Lung (tissue), 12 donors: ENCODE data around the gene RNU6-9. TPM values are rescaled to one million over a fixed set of nuclear protein-coding genes. Genes with fewer than 3 reads are reported as not detected.

ENCODE experiments used
- ATAC-seq: fragments of 200-7000 bp; cut with Tn5 transposase; one replicate; pipeline ENCODE4 v1.9.1; 2020; ENCODE audit warnings: moderate number of reproducible peaks; ENCODE audit not compliant: insufficient read depth, low FRiP score
- DNase-seq, 3 donors: peaks; one replicate each; pipeline ENCODE4 v3.0.0-alpha.2; 2013 to 2017
- H3K27ac ChIP-seq, 2 donors: one replicate each; pipeline ENCODE4 v1.5.1; 2013; ENCODE audit warnings: mild to moderate bottlenecking in 2 of 2, moderate library complexity in 2 of 2, control low read depth in 1 of 2, inconsistent platforms in 1 of 2, low read depth in 1 of 2, low read length in 1 of 2
- H3K27me3 ChIP-seq, 3 donors: one replicate each; pipeline ENCODE4 v1.5.1; 2013; ENCODE audit warnings: low read length in 2 of 3; ENCODE audit not compliant: control insufficient read depth in 3 of 3, insufficient read depth in 3 of 3
- H3K36me3 ChIP-seq, 4 donors: one replicate each; pipeline ENCODE4 v1.5.1; 2013; ENCODE audit warnings: low read length in 4 of 4, mild to moderate bottlenecking in 1 of 4, moderate library complexity in 1 of 4; ENCODE audit not compliant: control insufficient read depth in 4 of 4, insufficient read depth in 4 of 4
- H3K4me1 ChIP-seq, 5 donors: one replicate each; pipeline ENCODE4 v1.5.1; 2013; ENCODE audit warnings: low read length in 5 of 5, mild to moderate bottlenecking in 2 of 5, moderate library complexity in 1 of 5; ENCODE audit not compliant: control insufficient read depth in 5 of 5, insufficient read depth in 5 of 5
- H3K4me3 ChIP-seq: one replicate; pipeline ENCODE4 v1.5.1; 2013; ENCODE audit warnings: mild to moderate bottlenecking, control low read depth, moderate library complexity
- H3K9ac ChIP-seq, 2 donors: one replicate each; pipeline ENCODE4 v1.5.1; 2013; ENCODE audit warnings: low read length in 2 of 2, control low read depth in 1 of 2; ENCODE audit not compliant: insufficient read depth in 1 of 2
- H3K9me3 ChIP-seq, 4 donors: one replicate each; pipeline ENCODE4 v1.5.1; 2013; ENCODE audit warnings: low read length in 3 of 4, mild to moderate bottlenecking in 1 of 4, moderate library complexity in 1 of 4; ENCODE audit not compliant: control insufficient read depth in 4 of 4, insufficient read depth in 3 of 4
- WGBS, 2 donors: extraction: QIAGEN DNeasy Blood & Tissue Kit; methylation state at CpG; one replicate each; pipeline ENCODE4 v1.1.7; 2013; 5-methylcytosine and 5-hydroxymethylcytosine counted together
- polyA plus RNA-seq, 2 donors: library from polyadenylated mRNA; stranded (reverse); fragments of 200-250 nt; gene quantifications; one replicate each; pipeline ENCODE4 v1.2.1, GENCODE V29; 2013
- total RNA-seq, 2 donors: library from RNA; depleted of rRNA in 1 of 2; stranded (reverse); fragments of >200 nt in 1 of 2; gene quantifications; one replicate each; pipeline ENCODE4 v1.2.1, GENCODE V29; 2014 to 2021
- TF ChIP-seq, protein P1 (sequence below): IDR thresholded peaks from 2 replicates; pipeline ENCODE4 v1.5.1; 2012; ENCODE audit warnings: mild to moderate bottlenecking; ENCODE audit errors: control extremely low read depth, extremely low read depth
- donor health status: control.
- donor health status: control.
- donor health status: Bipolar disorder and iron deficiency.
- donor health status: healthy.
- donor health status: DM: yes; HTN: yes; CAD: no.

RNU6-9 gene
- total and polyA plus RNA-seq, 4 donors = not detected

GRCh38 chr19:913080-913748, 19.9 kb downstream of the RNU6-9 start, which contains the start of gene R3HDM4:
R3HDM4 (minus strand) TSS chr19:913219; CDS start chr19:913157, 62 bp downstream.
- Histone ChIP-seq H3K4me3 (peak within 1 kb of the TSS; percentile 88), H3K27ac (peak within 1 kb of the TSS; percentile 71 to 95), H3K9ac (peak within 1 kb of the TSS; percentile 25 to 93), H3K4me1 (peaks cover 0 to 15% (median 2%) of the 10 kb centered on the region in 5 donors), H3K36me3 (no peaks in the 10 kb centered on the region), H3K27me3 (peaks cover 6 to 8% (median 6%) of the 10 kb centered on the region in 3 donors), H3K9me3 (no peaks in the 10 kb centered on the region)
- ATAC-seq = peak; percentile 65
- TF ChIP-seq, protein P1, sequence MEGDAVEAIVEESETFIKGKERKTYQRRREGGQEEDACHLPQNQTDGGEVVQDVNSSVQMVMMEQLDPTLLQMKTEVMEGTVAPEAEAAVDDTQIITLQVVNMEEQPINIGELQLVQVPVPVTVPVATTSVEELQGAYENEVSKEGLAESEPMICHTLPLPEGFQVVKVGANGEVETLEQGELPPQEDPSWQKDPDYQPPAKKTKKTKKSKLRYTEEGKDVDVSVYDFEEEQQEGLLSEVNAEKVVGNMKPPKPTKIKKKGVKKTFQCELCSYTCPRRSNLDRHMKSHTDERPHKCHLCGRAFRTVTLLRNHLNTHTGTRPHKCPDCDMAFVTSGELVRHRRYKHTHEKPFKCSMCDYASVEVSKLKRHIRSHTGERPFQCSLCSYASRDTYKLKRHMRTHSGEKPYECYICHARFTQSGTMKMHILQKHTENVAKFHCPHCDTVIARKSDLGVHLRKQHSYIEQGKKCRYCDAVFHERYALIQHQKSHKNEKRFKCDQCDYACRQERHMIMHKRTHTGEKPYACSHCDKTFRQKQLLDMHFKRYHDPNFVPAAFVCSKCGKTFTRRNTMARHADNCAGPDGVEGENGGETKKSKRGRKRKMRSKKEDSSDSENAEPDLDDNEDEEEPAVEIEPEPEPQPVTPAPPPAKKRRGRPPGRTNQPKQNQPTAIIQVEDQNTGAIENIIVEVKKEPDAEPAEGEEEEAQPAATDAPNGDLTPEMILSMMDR = no peak
- peak; percentile 68 to 83 (median 75) for DNase-seq
- WGBS, 2 donors = 1% methylated on average over 52 to 76 of the region's 76 CpGs

DNA sequence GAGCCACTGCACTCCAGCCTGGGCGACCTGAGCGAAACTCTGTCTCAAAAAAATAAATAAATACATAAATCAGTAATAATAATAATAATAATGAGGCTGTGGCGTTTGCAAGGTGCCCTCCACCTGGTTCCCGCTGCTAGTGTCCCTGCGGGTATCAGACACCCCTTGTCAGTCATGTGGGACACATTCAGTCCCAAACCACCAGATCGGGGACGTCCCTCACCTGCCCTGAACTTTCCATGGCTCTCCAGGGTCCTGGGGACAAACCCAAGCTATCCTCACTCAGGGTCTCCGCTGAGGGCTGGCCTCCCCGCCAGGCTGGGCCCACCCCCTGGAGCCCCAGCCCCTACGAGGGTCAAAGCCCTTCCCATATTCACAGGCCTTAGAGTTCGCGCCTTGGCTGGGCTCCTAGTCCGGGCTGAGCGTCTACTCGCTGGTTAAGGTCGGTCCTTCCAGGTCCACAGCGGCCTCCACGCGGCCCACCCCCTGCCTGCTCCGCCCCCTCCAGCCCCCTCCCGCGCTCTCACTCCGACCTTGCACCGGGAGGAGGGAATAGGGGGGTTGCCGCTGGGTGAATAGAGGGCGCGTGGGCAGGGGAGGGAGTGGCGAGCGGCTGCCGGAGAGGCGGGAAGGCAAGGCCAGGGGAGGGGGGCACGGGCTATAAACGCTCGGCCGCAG, 23.5 kb downstream of the RNU6-9 start:
- DNase-seq = peak in 2 of 3 donors; percentile 45 to 60
- H3K4me3 ChIP-seq = no peak overlapping the region
- WGBS, 2 donors = 18 to 19% methylated on average over 35 of the region's 35 CpGs
- peaks cover 6 to 27% (median 23%) of the 10 kb centered on the region in 3 donors for H3K27me3 ChIP-seq
- H3K4me1 ChIP-seq = peaks cover 0 to 15% (median 2%) of the 10 kb centered on the region in 5 donors
- no peaks in the 10 kb centered on the region for H3K36me3 ChIP-seq
- H3K27ac ChIP-seq = no peak overlapping the region
- no peaks in the 10 kb centered on the region for H3K9me3 ChIP-seq
- H3K9ac ChIP-seq = no peak overlapping the region
- no peak for ATAC-seq
- TF ChIP-seq, protein P1 = no peak

DNA sequence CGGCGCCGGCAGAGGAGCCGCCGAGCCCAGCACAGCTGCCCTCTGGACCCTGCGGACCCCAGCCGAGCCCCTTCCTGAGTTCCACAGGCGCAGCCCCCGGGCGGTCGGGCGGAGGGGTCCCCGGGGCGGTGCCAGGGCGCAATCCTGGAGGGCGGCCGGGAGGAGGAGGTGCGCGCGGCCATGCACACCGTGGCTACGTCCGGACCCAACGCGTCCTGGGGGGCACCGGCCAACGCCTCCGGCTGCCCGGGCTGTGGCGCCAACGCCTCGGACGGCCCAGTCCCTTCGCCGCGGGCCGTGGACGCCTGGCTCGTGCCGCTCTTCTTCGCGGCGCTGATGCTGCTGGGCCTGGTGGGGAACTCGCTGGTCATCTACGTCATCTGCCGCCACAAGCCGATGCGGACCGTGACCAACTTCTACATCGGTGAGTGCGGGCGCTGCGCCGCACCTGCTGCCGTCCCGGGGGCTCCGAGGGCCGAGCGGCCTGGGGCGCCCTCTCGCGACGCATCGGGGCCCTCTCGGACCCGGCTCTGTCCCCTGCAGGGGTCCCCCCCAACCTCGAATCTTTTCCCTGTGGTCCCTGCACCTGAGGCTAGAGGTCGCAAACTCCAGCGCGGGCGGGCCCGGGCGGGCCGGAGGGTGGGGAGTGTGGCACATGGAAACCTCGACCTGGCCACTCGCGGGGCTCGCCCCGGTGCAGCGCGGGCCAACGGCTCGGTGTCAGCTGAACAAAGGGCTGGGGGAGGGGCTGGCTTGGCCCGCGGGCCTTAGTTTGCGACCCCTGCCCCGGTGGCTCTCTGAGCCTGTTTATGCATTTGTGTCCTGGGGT, 24.3 kb downstream of the RNU6-9 start, which contains the start of gene KISS1R:
Gene KISS1R (plus strand): TSS at position 11 of the 829 bp plus-strand sequence. CDS start 170 bp downstream, at position 181.
- no peak within 1 kb of the TSS for H3K4me3 ChIP-seq
- H3K27me3 ChIP-seq = peaks cover 6 to 27% (median 23%) of the 10 kb centered on the region in 3 donors
- H3K9ac ChIP-seq = no peak within 1 kb of the TSS
- DNase-seq = peak in 1 of 3 donors; percentile 52
- TF ChIP-seq, protein P1 = no peak
- H3K36me3 ChIP-seq = no peaks in the 10 kb centered on the region
- H3K4me1 ChIP-seq = peaks cover 0 to 15% (median 2%) of the 10 kb centered on the region in 5 donors
- H3K9me3 ChIP-seq = no peaks in the 10 kb centered on the region
- WGBS, 2 donors = 1% methylated on average over 70 to 87 of the region's 87 CpGs
- ATAC-seq = no peak
- H3K27ac ChIP-seq = no peak within 1 kb of the TSS
